HG02610 (cell line): ENCODE data around the gene PRMT5.
"Not testable (repeated sequence)": the region's sequence is repeated elsewhere in the genome, so short reads cannot be mapped to it uniquely, and the experiment has no call there.

Experiments used
- ATAC-seq: cut with Tn5 transposase; IDR thresholded peaks from one replicate; pipeline ENCODE4 v1.9.1; 2021; ENCODE audit warnings: mild to moderate bottlenecking, moderate library complexity; ENCODE audit not compliant: unreplicated experiment

PRMT5 gene

GRCh38 chr14:22935156-22935555 is 6.0 kb upstream of the PRMT5 start:
- no peak for ATAC-seq

- ATAC-seq: no peak
Measured at GRCh38 chr14:22932146-22932545, 3.0 kb upstream of the PRMT5 start.

- no peak for ATAC-seq
Measured at GRCh38 chr14:22929961-22930364, 787 bp upstream of the PRMT5 start.

DNA sequence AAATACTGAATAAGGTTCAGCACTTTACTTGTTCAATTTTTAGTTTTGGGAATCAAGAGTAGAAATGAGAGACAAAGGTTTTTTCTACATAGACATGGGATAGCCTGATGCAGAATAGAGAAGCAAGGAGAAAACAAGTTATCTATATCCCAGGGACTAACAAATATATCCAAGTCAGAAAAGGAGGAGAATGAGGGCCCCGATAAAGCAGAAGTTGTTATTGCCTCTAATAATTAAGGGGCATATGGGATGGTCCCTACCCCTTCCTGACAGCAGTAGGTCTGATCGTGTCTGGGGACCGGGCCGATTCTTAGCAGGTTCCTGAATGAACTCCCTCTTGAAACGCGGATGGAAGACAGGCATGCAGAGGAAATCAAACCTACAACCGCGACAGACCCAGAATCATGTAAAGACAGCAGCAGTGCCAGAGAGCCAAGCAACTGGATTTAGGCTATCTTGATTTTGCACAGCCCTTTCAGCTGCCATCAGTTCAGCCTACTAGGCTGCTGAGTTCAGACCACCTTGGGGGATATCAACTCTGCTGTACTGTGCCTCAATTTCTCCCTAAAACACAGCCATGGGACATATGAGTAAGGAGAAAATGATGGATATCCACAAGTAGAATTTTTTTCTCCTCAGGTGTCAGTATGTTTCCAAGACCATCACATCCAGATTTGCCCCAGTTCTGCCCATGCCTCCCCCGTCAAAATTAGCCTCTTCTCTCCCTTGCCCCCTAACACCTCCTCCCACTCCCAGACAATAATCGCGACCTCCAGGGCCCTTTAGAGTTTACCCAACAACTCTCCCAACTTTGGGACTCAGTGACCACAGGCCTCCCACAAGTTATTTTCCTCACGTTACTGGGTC is 706 bp downstream of the PRMT5 start:
- ATAC-seq: no peak

- no peak for ATAC-seq
Measured at GRCh38 chr14:22926316-22926715, 2.9 kb downstream of the PRMT5 start.

DNA sequence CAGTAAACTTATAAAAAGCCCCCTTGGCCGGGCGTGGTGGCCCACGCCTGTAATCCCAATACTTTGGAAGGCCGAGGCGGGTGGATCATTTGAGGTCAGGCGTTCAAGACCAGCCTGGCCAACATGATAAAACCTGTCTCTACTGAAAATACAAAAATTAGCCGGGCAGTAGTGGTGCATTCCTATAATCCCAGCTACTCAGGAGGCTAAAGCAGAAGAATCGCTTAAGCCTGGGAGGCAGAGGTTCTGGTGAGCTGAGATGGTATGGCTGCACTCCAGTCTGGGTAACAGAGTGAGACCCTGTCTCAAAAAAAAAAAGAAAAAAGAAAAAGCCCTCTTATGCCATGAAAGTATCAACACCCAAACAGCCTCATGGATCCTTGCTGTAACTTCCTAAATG is 3.7 kb downstream of the PRMT5 start:
- ATAC-seq: no peak

DNA sequence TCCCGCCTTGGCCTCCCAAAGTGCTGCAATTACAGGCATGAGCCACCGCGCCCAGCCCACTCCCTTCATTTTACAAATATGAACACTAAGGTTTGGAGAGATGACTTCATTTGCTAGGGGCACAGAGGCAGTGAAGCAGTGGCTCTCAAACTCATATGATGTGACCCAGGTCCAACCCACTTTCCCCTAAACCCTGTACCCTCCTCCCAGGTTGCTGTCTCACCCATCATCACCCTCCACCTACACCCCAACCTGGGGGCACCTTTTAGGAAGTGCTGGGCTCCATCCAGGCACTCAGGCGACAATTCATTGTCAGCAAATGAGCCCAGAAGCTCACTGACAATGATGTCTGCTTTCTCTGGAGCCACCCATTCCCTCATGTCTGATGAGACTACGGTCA is 5.4 kb downstream of the PRMT5 start:
- no peak for ATAC-seq

DNA sequence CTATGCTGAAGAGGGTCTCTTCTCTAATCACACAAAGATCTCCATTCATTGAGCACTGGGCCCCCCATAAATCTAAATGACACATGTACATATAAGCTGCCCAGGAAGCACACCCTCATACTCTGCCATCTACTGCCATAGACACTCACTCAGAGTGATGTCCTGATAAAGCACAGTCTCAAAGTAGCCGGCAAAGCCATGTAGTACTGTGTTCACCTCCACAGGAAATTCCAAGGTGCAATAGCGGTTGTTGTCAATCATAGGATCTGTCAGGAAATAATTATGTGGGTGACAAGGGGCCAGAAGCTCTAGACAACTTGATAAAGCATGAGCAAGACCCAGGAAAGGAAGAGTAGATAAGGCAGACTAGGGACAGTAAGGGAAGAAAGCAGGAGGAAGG is 6.9 kb downstream of the PRMT5 start:
- no peak for ATAC-seq

DNA sequence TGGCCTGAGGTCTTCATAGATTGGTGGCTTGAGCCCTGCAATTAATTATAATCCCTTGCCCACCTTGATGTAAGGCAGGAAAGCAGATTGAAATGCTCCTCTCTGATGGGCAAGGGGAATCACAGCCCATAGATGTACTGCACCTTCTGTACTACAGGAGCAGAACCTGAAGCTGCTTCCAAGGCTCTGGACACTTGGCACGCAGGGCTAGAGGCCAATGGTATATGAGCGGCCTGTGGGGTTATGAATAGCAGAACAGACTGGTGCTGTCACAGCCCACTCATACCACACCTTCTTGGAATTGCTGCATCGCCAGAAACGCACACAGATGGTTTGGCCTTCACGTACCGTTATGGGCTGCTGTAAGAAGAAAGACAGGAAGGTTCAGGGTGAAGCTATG is 8.5 kb downstream of the PRMT5 start:
- no peak for ATAC-seq

DNA sequence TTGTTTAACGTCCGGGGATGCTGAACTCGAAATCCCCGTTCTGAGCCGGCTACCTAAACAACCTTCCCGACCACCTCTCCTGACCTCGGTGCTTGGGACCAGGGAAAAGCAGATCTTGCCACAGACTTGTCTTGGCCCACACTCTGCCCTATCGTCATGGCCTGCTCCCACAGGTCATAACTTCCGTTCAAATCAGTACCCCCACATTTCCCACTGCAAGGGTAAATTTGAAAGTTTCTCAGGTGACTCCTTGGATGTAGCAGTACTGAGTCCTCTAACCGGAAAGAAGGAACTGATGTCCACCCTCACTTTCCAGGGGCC is 9.6 kb downstream of the PRMT5 start:
- ATAC-seq: no peak

DNA sequence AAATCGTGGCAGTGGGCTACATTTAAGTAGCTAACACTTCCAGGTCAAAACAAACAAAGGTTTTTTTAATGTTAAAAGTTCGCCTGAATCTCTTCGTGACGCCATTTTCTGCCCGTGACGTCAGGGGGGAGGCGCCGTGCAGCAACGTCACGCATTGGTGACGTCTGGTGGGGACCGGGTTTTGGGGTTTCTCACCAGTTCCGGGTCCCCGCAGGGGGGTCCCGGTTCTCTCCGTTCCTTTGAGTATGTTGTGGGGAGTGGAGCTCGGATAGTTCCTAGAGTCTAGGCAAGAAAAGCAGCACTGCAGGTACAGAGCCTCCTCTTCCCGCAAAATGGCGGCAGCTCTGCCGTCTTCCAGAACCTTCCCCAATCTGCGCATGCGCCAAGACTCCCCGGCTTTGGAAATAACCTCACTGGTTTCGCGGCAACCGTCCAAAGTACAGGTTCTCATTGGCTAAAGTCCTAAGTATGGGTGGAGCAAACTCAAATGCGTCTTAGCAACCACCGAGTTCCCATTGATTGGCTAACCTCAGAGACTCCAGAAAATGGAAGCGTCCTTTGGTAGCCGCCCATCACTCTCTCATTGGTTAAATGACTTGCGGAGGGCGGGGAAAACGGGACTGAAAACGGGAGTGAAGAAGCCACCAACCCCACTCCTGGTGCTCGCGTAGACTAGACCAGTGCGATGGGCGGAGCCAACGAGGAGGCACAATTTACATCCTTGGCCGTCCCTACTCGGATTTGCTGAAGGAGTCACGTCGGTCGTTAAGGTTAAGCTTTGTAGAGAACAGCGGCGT is 10.2 kb downstream of the PRMT5 start, which contains the start of gene RBM23:
Gene RBM23 (minus strand): TSS at position 346 of the 797 bp plus-strand sequence.
- ATAC-seq: peak; percentile 94

DNA sequence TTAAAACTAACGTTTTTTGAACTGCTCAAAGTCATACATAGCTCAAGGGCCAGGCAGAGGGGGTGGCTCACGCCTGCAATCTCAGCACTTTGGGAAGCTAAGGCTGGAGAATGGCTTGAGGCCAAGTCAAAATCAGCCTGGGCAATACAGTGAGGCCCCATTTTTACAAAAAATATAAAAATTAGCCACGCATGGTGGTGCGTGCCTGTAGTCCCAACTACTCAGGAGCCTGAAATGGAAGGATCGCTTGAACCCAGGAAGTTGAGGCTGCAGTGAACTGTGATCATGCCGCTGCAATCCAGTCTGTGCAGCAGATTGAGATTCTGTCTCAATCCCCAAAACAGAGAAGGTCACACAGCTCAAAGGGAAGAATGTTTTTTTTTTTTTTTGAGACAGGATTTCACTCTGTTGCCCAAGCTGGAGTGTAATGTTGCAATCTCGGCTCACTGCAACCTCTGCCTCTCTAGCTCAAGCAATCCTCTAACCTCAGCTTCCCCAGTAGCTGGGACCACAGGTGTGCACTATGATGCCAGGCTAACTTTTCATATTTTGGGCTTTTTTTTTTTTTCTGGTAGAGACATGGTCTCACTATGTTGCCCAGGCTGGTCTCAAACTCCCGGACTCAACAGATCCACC is 13.2 kb downstream of the PRMT5 start:
- no peak for ATAC-seq

GRCh38 chr14:22914836-22915235 is 14.3 kb downstream of the PRMT5 start:
- not testable (repeated sequence) for ATAC-seq

DNA sequence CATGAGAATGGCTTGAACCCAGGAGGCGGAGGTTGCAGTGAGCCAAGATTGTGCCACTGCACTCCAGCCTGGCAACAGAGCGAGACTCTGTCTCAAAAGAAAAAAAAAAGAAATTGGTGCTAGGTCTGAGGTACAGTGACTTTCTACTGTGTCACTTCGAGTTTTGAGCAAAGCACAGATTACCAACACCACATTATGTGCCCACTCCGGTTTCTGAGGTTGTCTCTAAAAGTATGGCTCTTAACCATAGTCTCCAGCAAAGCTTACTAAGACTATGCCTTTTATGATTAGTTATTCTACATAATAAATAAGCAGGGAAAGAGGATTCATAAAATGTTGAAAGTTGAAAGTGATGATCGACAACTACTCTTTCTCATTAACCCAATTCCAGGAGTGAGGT is 18.3 kb downstream of the PRMT5 start:
- ATAC-seq: no peak

- no peak for ATAC-seq
Measured at GRCh38 chr14:22908601-22909000, 20.6 kb downstream of the PRMT5 start.

GRCh38 chr14:22907429-22907828 is 21.7 kb downstream of the PRMT5 start:
- ATAC-seq: no peak

- no peak for ATAC-seq
Measured at GRCh38 chr14:22906073-22906472, 23.1 kb downstream of the PRMT5 start.

- ATAC-seq: no peak
Measured at GRCh38 chr14:22905627-22906026, 23.5 kb downstream of the PRMT5 start.

- ATAC-seq: no peak
Measured at GRCh38 chr14:22903742-22904087, 25.5 kb downstream of the PRMT5 start.

DNA sequence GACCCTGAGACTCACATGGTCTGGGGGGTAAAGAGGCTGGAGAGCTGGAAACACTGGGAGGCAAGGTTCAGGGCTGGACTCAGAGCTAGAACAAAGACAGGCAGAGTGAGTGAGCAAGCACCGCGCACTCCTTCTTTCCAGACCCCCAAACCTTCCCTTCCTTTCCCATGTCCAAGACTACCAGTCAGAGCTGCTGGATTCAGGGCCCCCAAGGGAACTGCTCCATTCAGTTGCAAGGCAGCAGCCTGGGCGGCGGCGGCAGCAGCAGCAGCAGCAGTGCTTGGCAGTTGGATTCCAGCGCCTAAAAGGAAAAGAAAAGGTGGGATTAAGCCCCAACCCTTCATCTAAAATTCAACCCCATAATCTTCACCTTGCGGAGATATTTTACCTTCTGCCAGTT is 27.4 kb downstream of the PRMT5 start:
- no peak for ATAC-seq

GRCh38 chr14:22900081-22900799 is 28.9 kb downstream of the PRMT5 start:
- no peak for ATAC-seq
